ENCODE data around the gene MEG3.

MEG3 gene

DNA sequence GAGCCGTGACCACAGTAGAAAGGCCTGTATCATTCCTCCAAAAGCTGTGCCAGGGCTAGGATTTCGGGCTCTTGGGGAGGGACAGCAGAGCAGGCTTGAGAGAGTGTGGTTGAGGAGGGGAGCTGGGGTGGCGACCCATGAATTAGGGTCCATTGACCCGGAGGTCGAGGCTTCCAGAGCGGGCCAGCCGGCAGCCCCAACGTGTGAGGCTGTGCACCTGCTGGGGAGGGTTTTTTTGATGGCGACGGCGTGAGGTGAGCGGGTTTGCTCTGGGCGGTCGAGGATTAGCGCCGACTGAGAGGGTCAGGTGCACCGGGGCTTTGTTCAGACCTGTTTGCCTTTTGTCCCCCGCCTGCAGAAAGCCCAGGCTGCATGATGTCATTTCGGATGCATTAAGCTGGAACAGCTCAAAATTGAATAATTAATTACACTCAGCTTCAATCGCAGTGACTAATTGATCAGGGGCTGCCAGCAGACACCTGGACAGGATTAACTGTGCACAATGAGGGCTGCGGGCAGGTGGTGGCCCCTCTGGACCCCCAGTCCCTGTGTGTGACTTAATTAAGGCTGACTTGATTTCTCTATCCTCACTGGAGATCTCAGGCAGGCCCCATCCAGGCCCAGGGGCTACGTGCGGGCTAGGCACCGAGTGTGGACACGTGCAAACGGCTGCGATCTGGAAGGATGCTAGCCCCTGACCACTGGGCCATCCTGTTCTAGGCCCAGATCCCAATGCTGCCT, 42.1 kb upstream of the MEG3 start:
- TF ChIP-seq SUZ12 (IDR thresholded peaks at IDR 0.05) (no peak), FOXM1 (IDR thresholded peaks at IDR 0.05; ENCODE audit: borderline replicate concordance) (no peak), ZNF384 (IDR thresholded peaks at IDR 0.05) (no peak), ELF4 (IDR thresholded peaks at IDR 0.05) (no peak), CTBP1 (IDR thresholded peaks at IDR 0.05; ENCODE audit: borderline replicate concordance) (no peak), HDGF (IDR thresholded peaks at IDR 0.05; ENCODE audit: borderline replicate concordance) (no peak), TARDBP (IDR thresholded peaks at IDR 0.05) (no peak)
- ChIA-PET POLR2A (no interaction called here), CTCF (no interaction called here)
- no peak for DNase-seq (ENCODE audit: extremely low spot score)

DNA sequence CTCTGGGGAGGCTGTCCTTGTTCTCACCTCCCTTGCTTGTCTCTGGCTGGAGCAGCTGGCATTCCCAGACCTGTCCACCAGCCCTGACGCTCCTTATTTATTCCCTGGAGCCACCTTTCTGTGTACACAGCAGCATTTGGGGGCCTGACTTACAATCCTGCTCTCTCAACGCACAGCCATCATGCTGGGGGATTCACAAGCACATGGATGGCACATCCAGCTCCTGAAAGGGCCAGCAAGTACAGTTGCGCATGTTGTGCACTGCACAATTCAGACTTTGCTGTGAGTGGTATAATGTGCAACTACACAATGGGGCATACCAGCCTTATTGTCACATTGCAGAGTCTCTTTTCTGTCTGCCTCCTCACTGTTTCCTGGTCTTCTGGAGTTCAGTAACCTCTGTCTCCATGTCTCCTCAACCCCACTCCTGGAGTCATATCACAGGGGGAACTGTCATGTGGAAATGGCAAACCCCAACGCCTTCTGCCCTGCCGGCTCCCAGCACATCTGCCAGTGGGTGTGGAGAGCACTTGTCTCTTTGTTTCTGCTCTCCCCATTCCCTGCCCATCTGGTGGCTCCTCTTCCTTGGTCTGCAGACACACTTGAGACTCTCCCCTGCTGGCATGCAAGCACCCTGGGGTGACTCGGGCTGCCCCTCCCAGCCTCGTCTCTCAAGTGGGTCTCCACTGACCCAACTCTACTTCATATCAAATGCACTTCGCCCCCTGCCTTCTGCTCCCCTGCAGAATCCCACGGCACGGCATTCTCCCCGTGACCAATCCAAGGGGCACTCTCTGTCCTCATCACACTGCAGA, 41.2 kb upstream of the MEG3 start:
- CTCF ChIA-PET = no interaction called here
- POLR2A ChIA-PET = no interaction called here
- DNase-seq (ENCODE audit: extremely low spot score) = no peak
- no peak for TF ChIP-seq NFRKB (IDR thresholded peaks at IDR 0.05)
- no peak for TF ChIP-seq ZNF384 (IDR thresholded peaks at IDR 0.05)
- no peak for TF ChIP-seq HDGF (IDR thresholded peaks at IDR 0.05; ENCODE audit: borderline replicate concordance)
- no peak for TF ChIP-seq L3MBTL2 (conservative IDR thresholded peaks at IDR 0.05)
- no peak for TF ChIP-seq FOXA1 (IDR thresholded peaks at IDR 0.05)
- no peak for TF ChIP-seq ELF4 (IDR thresholded peaks at IDR 0.05)
- TF ChIP-seq CTBP1 (IDR thresholded peaks at IDR 0.05; ENCODE audit: borderline replicate concordance) = no peak
- TF ChIP-seq TARDBP (IDR thresholded peaks at IDR 0.05) = no peak
- TF ChIP-seq FOXM1 (IDR thresholded peaks at IDR 0.05; ENCODE audit: borderline replicate concordance) = no peak
- TF ChIP-seq ARNT (IDR thresholded peaks at IDR 0.05) = no peak
- no peak for TF ChIP-seq SUZ12 (IDR thresholded peaks at IDR 0.05)
- no peak for TF ChIP-seq SP1 (IDR thresholded peaks at IDR 0.05)
- no peak for TF ChIP-seq LEF1 (IDR thresholded peaks at IDR 0.05; ENCODE audit: borderline replicate concordance)
- TF ChIP-seq BHLHE40 (IDR thresholded peaks at IDR 0.05; ENCODE audit: borderline replicate concordance) = no peak

DNA sequence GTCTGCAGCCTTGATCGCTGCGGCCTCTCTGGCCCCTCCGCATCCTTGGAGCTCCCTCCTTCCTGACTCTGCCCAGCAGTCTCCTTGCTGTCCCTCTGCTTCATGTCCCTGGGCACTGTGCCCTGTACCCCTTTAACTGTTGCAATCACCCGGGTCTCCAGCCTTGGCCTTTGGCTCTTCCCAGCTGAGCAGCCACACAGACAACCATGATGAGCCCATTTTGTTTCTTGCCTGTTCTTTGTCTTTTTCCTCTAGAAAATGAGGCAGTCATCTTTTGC, 40.6 kb upstream of the MEG3 start:
- DNase-seq (ENCODE audit: extremely low spot score) = no peak
- TF ChIP-seq FOXA1 (IDR thresholded peaks at IDR 0.05) (no peak), FOXK2 (IDR thresholded peaks at IDR 0.05) (no peak), NFRKB (IDR thresholded peaks at IDR 0.05) (no peak), LEF1 (IDR thresholded peaks at IDR 0.05; ENCODE audit: borderline replicate concordance) (no peak), BHLHE40 (IDR thresholded peaks at IDR 0.05; ENCODE audit: borderline replicate concordance) (no peak), SUZ12 (IDR thresholded peaks at IDR 0.05) (no peak), TARDBP (IDR thresholded peaks at IDR 0.05) (no peak), CTBP1 (IDR thresholded peaks at IDR 0.05; ENCODE audit: borderline replicate concordance) (no peak), ELF4 (IDR thresholded peaks at IDR 0.05) (no peak), SP1 (IDR thresholded peaks at IDR 0.05) (no peak), HDGF (IDR thresholded peaks at IDR 0.05; ENCODE audit: borderline replicate concordance) (no peak), L3MBTL2 (conservative IDR thresholded peaks at IDR 0.05) (no peak), FOXM1 (IDR thresholded peaks at IDR 0.05; ENCODE audit: borderline replicate concordance) (no peak), ARNT (IDR thresholded peaks at IDR 0.05) (no peak), ZNF384 (IDR thresholded peaks at IDR 0.05) (no peak)
- TF ChIP-seq, protein P1, sequence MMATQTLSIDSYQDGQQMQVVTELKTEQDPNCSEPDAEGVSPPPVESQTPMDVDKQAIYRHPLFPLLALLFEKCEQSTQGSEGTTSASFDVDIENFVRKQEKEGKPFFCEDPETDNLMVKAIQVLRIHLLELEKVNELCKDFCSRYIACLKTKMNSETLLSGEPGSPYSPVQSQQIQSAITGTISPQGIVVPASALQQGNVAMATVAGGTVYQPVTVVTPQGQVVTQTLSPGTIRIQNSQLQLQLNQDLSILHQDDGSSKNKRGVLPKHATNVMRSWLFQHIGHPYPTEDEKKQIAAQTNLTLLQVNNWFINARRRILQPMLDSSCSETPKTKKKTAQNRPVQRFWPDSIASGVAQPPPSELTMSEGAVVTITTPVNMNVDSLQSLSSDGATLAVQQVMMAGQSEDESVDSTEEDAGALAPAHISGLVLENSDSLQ (IDR thresholded peaks at IDR 0.05) = no peak
- POLR2A ChIA-PET = no interaction called here
- CTCF ChIA-PET = no interaction called here

DNA sequence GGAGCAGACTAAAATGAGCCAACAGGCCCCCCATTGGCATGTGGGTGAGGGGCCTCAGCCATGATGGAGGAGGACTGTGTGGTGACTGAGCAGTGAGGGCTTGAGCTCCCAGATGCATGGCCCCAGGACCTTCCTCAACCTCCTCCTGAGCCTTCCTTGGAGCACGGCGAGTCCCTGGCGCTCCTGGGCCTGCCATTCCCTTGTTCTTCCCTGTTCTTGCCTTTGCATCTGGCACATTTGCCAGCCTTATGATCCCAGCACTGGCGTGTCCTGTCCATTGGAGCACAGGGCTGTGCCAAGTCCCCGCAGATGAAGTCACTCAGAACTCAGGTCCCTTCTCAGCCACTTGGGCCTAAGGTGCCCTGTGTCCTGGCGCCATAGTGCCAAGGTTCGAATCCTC, 40.3 kb upstream of the MEG3 start:
- POLR2A ChIA-PET = no interaction called here
- TF ChIP-seq SP1 (IDR thresholded peaks at IDR 0.05) (no peak), NFRKB (IDR thresholded peaks at IDR 0.05) (no peak), ARNT (IDR thresholded peaks at IDR 0.05) (no peak), FOXK2 (IDR thresholded peaks at IDR 0.05) (no peak), LEF1 (IDR thresholded peaks at IDR 0.05; ENCODE audit: borderline replicate concordance) (no peak), TARDBP (IDR thresholded peaks at IDR 0.05) (no peak), BHLHE40 (IDR thresholded peaks at IDR 0.05; ENCODE audit: borderline replicate concordance) (no peak), HDGF (IDR thresholded peaks at IDR 0.05; ENCODE audit: borderline replicate concordance) (no peak), FOXM1 (IDR thresholded peaks at IDR 0.05; ENCODE audit: borderline replicate concordance) (no peak), FOXA1 (IDR thresholded peaks at IDR 0.05) (no peak), ZNF384 (IDR thresholded peaks at IDR 0.05) (no peak), CTBP1 (IDR thresholded peaks at IDR 0.05; ENCODE audit: borderline replicate concordance) (no peak), SUZ12 (IDR thresholded peaks at IDR 0.05) (no peak), ELF4 (IDR thresholded peaks at IDR 0.05) (no peak), L3MBTL2 (conservative IDR thresholded peaks at IDR 0.05) (no peak)
- TF ChIP-seq, protein P1 (IDR thresholded peaks at IDR 0.05) = no peak

DNA sequence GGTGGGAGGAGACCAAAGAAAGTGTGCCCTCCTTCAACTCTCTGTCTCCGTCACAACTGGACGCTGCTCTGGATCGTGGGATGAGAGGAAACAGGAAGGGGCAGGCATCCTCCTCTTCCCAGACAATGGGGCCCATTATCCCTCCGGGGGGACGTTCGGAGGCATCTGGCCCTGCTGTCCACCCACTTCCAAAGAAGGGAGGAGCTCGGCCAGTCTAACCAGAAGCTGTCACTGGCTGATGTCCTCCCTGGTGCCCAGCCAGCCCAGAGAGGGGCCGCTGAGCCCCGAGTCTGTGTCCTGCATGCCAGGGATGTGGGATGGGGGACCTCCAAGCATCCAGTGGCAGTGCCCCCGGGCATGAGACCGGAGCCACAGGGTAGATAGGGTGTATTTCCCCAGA, 39.8 kb upstream of the MEG3 start:
- ChIA-PET POLR2A (no interaction called here), CTCF (no interaction called here)
- TF ChIP-seq TARDBP (IDR thresholded peaks at IDR 0.05) (no peak), ELF4 (IDR thresholded peaks at IDR 0.05) (no peak), FOXM1 (IDR thresholded peaks at IDR 0.05; ENCODE audit: borderline replicate concordance) (no peak), FOXK2 (IDR thresholded peaks at IDR 0.05) (no peak), L3MBTL2 (conservative IDR thresholded peaks at IDR 0.05) (no peak)
- DNase-seq (ENCODE audit: extremely low spot score) = no peak

More for the DNA sequence above, 40.3 kb upstream of the MEG3 start:
- CTCF ChIA-PET = no interaction called here
- no peak for DNase-seq (ENCODE audit: extremely low spot score)

DNA sequence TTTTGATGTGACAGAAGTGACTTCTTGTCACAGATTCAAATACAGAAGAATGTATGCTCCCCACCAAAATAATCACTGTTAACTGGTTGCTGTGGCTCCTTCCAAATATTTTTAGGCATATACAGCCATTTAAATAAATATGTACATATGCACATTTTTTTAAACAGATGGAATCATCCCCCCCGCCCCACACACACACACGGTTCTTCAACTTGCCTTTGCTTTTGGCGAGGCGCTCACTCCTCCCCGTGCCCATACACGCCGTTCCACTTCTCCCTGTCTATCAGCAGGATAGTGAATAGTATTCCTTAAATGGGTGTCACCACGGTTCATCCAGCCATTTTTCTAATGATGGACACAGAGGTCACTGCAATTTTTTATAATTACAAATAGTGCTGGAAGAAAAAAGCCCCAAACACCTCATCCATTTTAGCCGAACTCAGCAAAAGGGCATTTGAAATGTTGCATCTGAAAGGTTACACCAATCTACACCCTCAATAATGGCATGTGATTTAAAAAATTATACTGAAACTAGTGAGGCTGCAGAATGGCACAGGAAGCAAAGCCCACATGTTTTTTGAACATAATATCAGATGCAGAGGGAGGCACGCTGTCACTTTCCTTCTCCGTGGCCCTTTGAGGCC, 39.2 kb upstream of the MEG3 start:
- no peak for DNase-seq (ENCODE audit: extremely low spot score)

More for the DNA sequence above, 39.2 kb upstream of the MEG3 start:
- CTCF ChIA-PET = no interaction called here
- POLR2A ChIA-PET = no interaction called here
- TF ChIP-seq TARDBP (IDR thresholded peaks at IDR 0.05) (no peak), FOXA1 (IDR thresholded peaks at IDR 0.05) (no peak), NFRKB (IDR thresholded peaks at IDR 0.05) (no peak)

Measured in HEK293T (cell line).